Caco-2 (cell line): Measurements from ENCODE around the gene MAD2L2. TPM values are rescaled to one million over a fixed set of nuclear protein-coding genes. Genes with fewer than 3 reads are reported as not detected.

Experiments used
- BruUV-seq: library from RNA; stranded (reverse); fragments of 400-500 nt; replicated peaks from 2 replicates; lab custom pipeline; 2021; lab: Mats Ljungman, UMichigan
- CTCF ChIA-PET: fragments of 300-600 bp; sonication (Branson Sonifier 250); formaldehyde crosslinking; loops from one replicate; lab custom pipeline; 2022; ENCODE audit warnings: antibody characterized with exemption; lab: Charles Lee
- POLR2A ChIA-PET: fragments of 300-600 bp; sonication (Branson Sonifier 250); formaldehyde crosslinking; loops from one replicate; lab custom pipeline; 2022; ENCODE audit warnings: antibody characterized with exemption; lab: Charles Lee
- DNase-seq, 2 experiments: peaks; one replicate each; pipeline versions ENCODE4 v3.0.0 to v3.0.0-alpha.2; 2020 to 2022
- H3K27me3 ChIP-seq: replicated peaks from 2 replicates; pipeline ENCODE4 v1.6.0; 2011; ENCODE audit warnings: low read length; ENCODE audit not compliant: control insufficient read depth, insufficient read depth
- H3K36me3 ChIP-seq: 2 replicates; pipeline ENCODE4 v1.5.1; 2011; ENCODE audit warnings: low read length; ENCODE audit not compliant: control insufficient read depth, insufficient read depth
- H3K4me1 ChIP-seq: fragments of 250-450 bp; sonication (Bioruptor Pico); 2 replicates; pipeline ENCODE4 v1.5.1; 2020; ENCODE audit warnings: mild to moderate bottlenecking
- H3K4me3 ChIP-seq: 2 replicates; pipeline ENCODE4 v1.5.1; 2011; ENCODE audit warnings: low read depth, mild to moderate bottlenecking, control low read depth, low read length
- H3K9me3 ChIP-seq: fragments of 250-450 bp; sonication (Bioruptor Pico); 2 replicates; pipeline ENCODE4 v1.5.1; 2020; ENCODE audit warnings: mild to moderate bottlenecking, moderate library complexity
- H3K27ac Mint-ChIP-seq: one replicate; pipeline ENCODE4 v1.8.0; 2022; ENCODE audit warnings: mixed read lengths; ENCODE audit not compliant: unreplicated experiment
- H3K27me3 Mint-ChIP-seq: one replicate; pipeline ENCODE4 v1.8.0; 2022; ENCODE audit warnings: mixed read lengths; ENCODE audit not compliant: insufficient read depth, unreplicated experiment
- H3K36me3 Mint-ChIP-seq: one replicate; pipeline ENCODE4 v1.8.0; 2022; ENCODE audit warnings: mild to moderate bottlenecking, mixed read lengths; ENCODE audit not compliant: insufficient read depth, unreplicated experiment
- H3K4me1 Mint-ChIP-seq: one replicate; pipeline ENCODE4 v1.8.0; 2022; ENCODE audit warnings: low read depth, mixed read lengths; ENCODE audit not compliant: unreplicated experiment
- H3K4me3 Mint-ChIP-seq: one replicate; pipeline ENCODE4 v1.8.0; 2022; ENCODE audit warnings: mild to moderate bottlenecking, moderate library complexity, mixed read lengths; ENCODE audit not compliant: unreplicated experiment
- H3K9me3 Mint-ChIP-seq: one replicate; pipeline ENCODE4 v1.8.0; 2022; ENCODE audit warnings: mixed read lengths; ENCODE audit not compliant: unreplicated experiment
- CTCF ChIP-seq, 2 experiments: fragments of 200-600 bp in 1 of 2; IDR thresholded peaks; 1 replicate in 1 of 2; 2 replicates in 1 of 2; pipeline versions ENCODE4 v1.5.1 to v1.8.0; 2011 to 2022; ENCODE audit warnings: antibody characterized with exemption in 1 of 2, control low read depth in 1 of 2, inconsistent platforms in 1 of 2, low read depth in 1 of 2, low read length in 1 of 2, mild to moderate bottlenecking in 1 of 2, moderate library complexity in 1 of 2; ENCODE audit not compliant: insufficient read depth in 1 of 2, severe bottlenecking in 1 of 2, unreplicated experiment in 1 of 2
- intact Hi-C: fragments of 100-400 bp; cut with micrococcal nuclease; formaldehyde crosslinking; loops from one replicate; pipeline ENCODE4 v1.10.0; 2022; ENCODE audit not compliant: unreplicated experiment
- total RNA-seq: library from RNA; stranded (reverse); gene quantifications from 2 replicates; pipeline ENCODE4 v1.2.3, GENCODE V29; 2022

The MAD2L2 gene
- total RNA-seq, 1 experiment from 2014 or later = 49.9 TPM

- peaks cover 8% of the 10 kb centered on the region; the same call in 1 of the 2 replicates for H3K4me1 ChIP-seq
- Mint-ChIP-seq H3K9me3 (no peaks in the 10 kb centered on the region), H3K4me1 (peaks cover 13% of the 10 kb centered on the region), H3K4me3 (peak overlapping the region; percentile 80), H3K27me3 (peaks cover 25% of the 10 kb centered on the region), H3K27ac (no peak overlapping the region), H3K36me3 (no peaks in the 10 kb centered on the region)
- no peaks in the 10 kb centered on the region for H3K36me3 ChIP-seq
- DNase-seq = no peak
- no peak for TF ChIP-seq CTCF (IDR thresholded peaks at IDR 0.05; ENCODE audit: insufficient read depth in 1 of 2, low read depth in 1 of 2, low read length in 1 of 2, severe bottlenecking in 1 of 2, unreplicated experiment in 1 of 2)
- H3K9me3 ChIP-seq = no peaks in the 10 kb centered on the region
- peak overlapping the region; percentile 42; the same call in 1 of the 2 replicates for H3K4me3 ChIP-seq
- ChIA-PET CTCF (no interaction called here), POLR2A (no interaction called here)
- no TSS peak for BruUV-seq
- H3K27me3 ChIP-seq = no peaks in the 10 kb centered on the region; the same call in 1 of the 2 replicates
- intact Hi-C loops = loop anchor here (2.0 kb wide), 1 partner anchor 27 kb away; the partner anchor contains the start of gene FBXO6
These were observed 11.2 kb upstream of the MAD2L2 start for GRCh38 chr1:11691928-11692711.

GRCh38 chr1:11691302-11691914 is 10.5 kb upstream of the MAD2L2 start, which contains the start of gene DRAXIN:
Gene DRAXIN (plus strand): TSS chr1:11691710. CDS start chr1:11706259, 14,549 bp downstream.
- ChIA-PET POLR2A (no interaction called here), CTCF (interaction anchor here (1.0 to 1.8 kb wide), 2 partner anchors 27 to 38 kb away, joined by 3 to 7 read pairs; partner anchors contain the start of gene FBXO6)
- peaks cover 25% of the 10 kb centered on the region for H3K27me3 Mint-ChIP-seq
- Histone ChIP-seq H3K9me3 (no peaks in the 10 kb centered on the region), H3K4me3 (peak within 1 kb of the TSS; percentile 42), H3K36me3 (no peaks in the 10 kb centered on the region), H3K27me3 (no peaks in the 10 kb centered on the region; the same call in 1 of the 2 replicates), H3K4me1 (peaks cover 8% of the 10 kb centered on the region; the same call in 1 of the 2 replicates)
- H3K9me3 Mint-ChIP-seq = no peaks in the 10 kb centered on the region
- no TSS peak for BruUV-seq
- no peak for TF ChIP-seq CTCF (IDR thresholded peaks at IDR 0.05; ENCODE audit: insufficient read depth in 1 of 2, low read depth in 1 of 2, low read length in 1 of 2, severe bottlenecking in 1 of 2, unreplicated experiment in 1 of 2)
- H3K27ac Mint-ChIP-seq = no peak within 1 kb of the TSS
- intact Hi-C loops = loop anchor here (2.0 kb wide), 1 partner anchor 27 kb away; the partner anchor contains the start of gene FBXO6
- peak in 1 of 2 experiments; percentile 27 for DNase-seq
- H3K36me3 Mint-ChIP-seq = no peaks in the 10 kb centered on the region
- peak within 1 kb of the TSS; percentile 80 for H3K4me3 Mint-ChIP-seq
- H3K4me1 Mint-ChIP-seq = peaks cover 13% of the 10 kb centered on the region
